ENCODE data around the gene IDI1. TPM values are rescaled to one million over a fixed set of nuclear protein-coding genes. Genes with fewer than 3 reads are reported as not detected.

IDI1 gene
- total and polyA plus RNA-seq, 2 experiments from 2014 or later = 33.7 to 42.9 TPM

DNA sequence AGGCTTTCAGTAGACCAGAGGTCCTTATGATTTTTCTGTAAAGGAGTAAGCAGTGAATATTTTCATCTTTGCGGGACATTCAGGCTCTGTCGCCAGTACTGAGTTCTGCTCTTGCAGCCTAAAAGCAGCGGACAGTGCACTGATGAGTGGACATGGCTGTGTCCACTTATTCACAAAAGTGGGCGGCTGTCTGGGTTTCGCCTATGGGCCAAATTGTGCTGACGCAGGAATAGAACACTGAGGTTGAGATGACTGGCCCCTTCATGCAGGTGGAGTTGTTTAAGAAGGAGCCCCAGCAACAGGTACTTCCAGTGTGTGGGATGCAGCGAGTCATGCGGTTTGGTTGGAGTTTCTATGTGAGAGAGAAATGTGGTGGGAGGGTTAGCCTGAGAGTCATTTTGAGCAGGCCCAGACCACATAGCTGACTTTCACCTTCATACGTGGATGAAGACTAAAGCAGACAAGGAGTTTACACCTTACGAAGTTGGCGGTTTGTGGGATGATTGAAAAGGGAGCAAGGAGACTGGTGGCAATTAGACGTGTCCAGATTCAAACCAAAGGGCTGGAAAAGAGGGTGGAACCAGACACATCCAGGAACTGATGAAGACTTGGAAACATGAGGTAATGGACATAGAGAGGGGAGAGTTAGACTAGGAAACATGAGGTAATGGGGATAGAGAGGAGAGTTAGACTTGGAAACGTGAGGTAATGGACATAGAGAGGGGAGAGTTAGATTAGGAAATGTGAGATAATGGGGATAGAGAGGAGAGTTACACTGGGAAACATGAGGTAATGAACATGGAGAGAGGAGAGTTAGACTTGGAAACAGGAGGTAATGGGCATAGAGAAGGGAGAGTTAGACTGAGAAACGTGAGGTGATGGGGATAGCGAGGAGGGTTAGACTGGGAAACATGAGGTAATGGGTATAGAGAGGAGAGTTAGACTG is 45.5 kb upstream of the IDI1 start:
- Histone ChIP-seq H3K9ac (no peak overlapping the region), H3K27ac (no peak overlapping the region), H3K79me2 (ENCODE audit: insufficient read depth) (peaks cover 29% of the 10 kb centered on the region), H3K36me3 (ENCODE audit: low read depth) (peaks cover 35% of the 10 kb centered on the region), H4K20me1 (ENCODE audit: insufficient read depth) (no peaks in the 10 kb centered on the region), H3K4me1 (ENCODE audit: insufficient read depth) (no peaks in the 10 kb centered on the region), H3F3A (ENCODE audit: insufficient read depth) (peaks cover 4% of the 10 kb centered on the region; the same call in 1 of the 2 replicates), H3K9me2 (ENCODE audit: insufficient read depth) (no peaks in the 10 kb centered on the region), H2AFZ (no peak overlapping the region), H3K27me3 (replicated peaks; ENCODE audit: insufficient read depth) (no peaks in the 10 kb centered on the region), H3K4me2 (ENCODE audit: unreplicated experiment) (no peak overlapping the region), H3K9me3 (ENCODE audit: low read depth) (no peaks in the 10 kb centered on the region), H3K4me3 (no peak overlapping the region)
- 95 to 96% methylated on average over 15 of the region's 15 CpGs for WGBS, 2 experiments (ENCODE audit: low coverage in 1 of 2, low lambda C conversion rate in 2 of 2, missing lambda C conversion rate in 2 of 2)
- DNase-seq = no peak
- in situ Hi-C loops (cut with MboI) = no loop called here
- TF ChIP-seq EZH2phosphoT487 (IDR thresholded peaks at IDR 0.05; ENCODE audit: insufficient read depth, low read depth) (no peak), EZH2 (IDR thresholded peaks at IDR 0.05; ENCODE audit: insufficient read depth, poor library complexity, severe bottlenecking) (no peak)

GRCh38 chr10:1093696-1094095 is 44.8 kb upstream of the IDI1 start:
- in situ Hi-C loops (cut with MboI) = no loop called here
- Histone ChIP-seq H3K9ac (no peak overlapping the region), H4K20me1 (ENCODE audit: insufficient read depth) (no peaks in the 10 kb centered on the region), H3K4me1 (ENCODE audit: insufficient read depth) (no peaks in the 10 kb centered on the region), H3K4me3 (no peak overlapping the region), H2AFZ (no peak overlapping the region), H3K79me2 (ENCODE audit: insufficient read depth) (peaks cover 23% of the 10 kb centered on the region), H3K9me2 (ENCODE audit: insufficient read depth) (no peaks in the 10 kb centered on the region), H3K4me2 (ENCODE audit: unreplicated experiment) (no peak overlapping the region), H3K9me3 (ENCODE audit: low read depth) (no peaks in the 10 kb centered on the region), H3K36me3 (ENCODE audit: low read depth) (peaks cover 29% of the 10 kb centered on the region), H3K27me3 (replicated peaks; ENCODE audit: insufficient read depth) (no peaks in the 10 kb centered on the region), H3F3A (ENCODE audit: insufficient read depth) (no peaks in the 10 kb centered on the region), H3K27ac (no peak overlapping the region)
- 98 to 99% methylated on average over 9 of the region's 9 CpGs for WGBS, 2 experiments (ENCODE audit: low coverage in 1 of 2, low lambda C conversion rate in 2 of 2, missing lambda C conversion rate in 2 of 2)
- DNase-seq = no peak
- TF ChIP-seq EZH2 (IDR thresholded peaks at IDR 0.05; ENCODE audit: insufficient read depth, poor library complexity, severe bottlenecking) (no peak), EZH2phosphoT487 (IDR thresholded peaks at IDR 0.05; ENCODE audit: insufficient read depth, low read depth) (no peak)

- peaks cover 43% of the 10 kb centered on the region for H3K36me3 ChIP-seq (ENCODE audit: low read depth)
- H4K20me1 ChIP-seq (ENCODE audit: insufficient read depth) = no peaks in the 10 kb centered on the region
- no peaks in the 10 kb centered on the region for H3F3A ChIP-seq (ENCODE audit: insufficient read depth)
- no peak for DNase-seq
- no peaks in the 10 kb centered on the region for H3K27me3 ChIP-seq (replicated peaks; ENCODE audit: insufficient read depth)
- H3K4me3 ChIP-seq = no peak overlapping the region
- peaks cover 26% of the 10 kb centered on the region for H3K79me2 ChIP-seq (ENCODE audit: insufficient read depth)
- in situ Hi-C loops (cut with MboI) = no loop called here
- H3K9me2 ChIP-seq (ENCODE audit: insufficient read depth) = no peaks in the 10 kb centered on the region
- no peak overlapping the region for H3K4me2 ChIP-seq (ENCODE audit: unreplicated experiment)
- H3K9me3 ChIP-seq (ENCODE audit: low read depth) = no peaks in the 10 kb centered on the region
- no peak overlapping the region for H2AFZ ChIP-seq
- no peaks in the 10 kb centered on the region for H3K4me1 ChIP-seq (ENCODE audit: insufficient read depth)
- H3K27ac ChIP-seq = no peak overlapping the region
- 94 to 96% methylated on average over 14 of the region's 14 CpGs for WGBS, 2 experiments (ENCODE audit: low coverage in 1 of 2, low lambda C conversion rate in 2 of 2, missing lambda C conversion rate in 2 of 2)
- no peak overlapping the region for H3K9ac ChIP-seq
- TF ChIP-seq EZH2phosphoT487 (IDR thresholded peaks at IDR 0.05; ENCODE audit: insufficient read depth, low read depth) (no peak), EZH2 (IDR thresholded peaks at IDR 0.05; ENCODE audit: insufficient read depth, poor library complexity, severe bottlenecking) (no peak)
Measured at GRCh38 chr10:1090696-1091095, 41.8 kb upstream of the IDI1 start.

DNA sequence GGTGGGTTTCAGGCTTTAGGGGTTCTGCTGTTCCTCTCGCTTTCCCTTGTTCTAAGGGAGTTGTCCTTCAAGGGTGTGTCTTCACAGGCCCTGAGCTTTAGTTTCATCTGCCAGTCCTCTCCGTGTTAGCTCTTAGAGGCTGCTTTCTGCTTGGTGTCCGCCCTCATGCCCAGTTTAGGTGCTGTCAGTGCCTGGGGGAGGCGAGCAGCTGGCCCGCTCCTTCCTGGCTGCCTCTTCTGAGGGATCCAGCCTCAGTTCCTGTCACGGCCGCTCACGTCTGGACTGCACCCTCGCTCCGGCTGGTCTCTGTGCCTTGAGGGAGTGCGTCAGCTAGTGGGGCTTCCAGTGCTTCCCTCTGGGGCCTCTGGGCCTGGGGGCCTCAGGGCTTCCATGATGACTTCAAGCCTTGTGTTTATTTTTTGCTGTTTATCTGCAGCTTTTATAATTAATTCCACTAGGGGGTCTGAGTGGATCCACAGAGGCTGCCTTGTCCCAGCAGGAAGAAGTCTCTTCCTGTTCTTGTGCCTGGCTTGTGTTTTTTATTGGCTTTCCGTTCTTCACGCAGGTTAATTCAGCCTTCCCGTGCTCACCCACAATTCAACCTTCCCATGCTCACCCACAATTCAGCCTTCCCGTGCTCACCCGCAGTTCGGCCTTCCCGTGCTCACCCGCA is 40.2 kb upstream of the IDI1 start:
- Histone ChIP-seq H3K4me2 (ENCODE audit: unreplicated experiment) (no peak overlapping the region), H3F3A (ENCODE audit: insufficient read depth) (no peaks in the 10 kb centered on the region), H3K36me3 (ENCODE audit: low read depth) (peaks cover 45% of the 10 kb centered on the region), H4K20me1 (ENCODE audit: insufficient read depth) (no peaks in the 10 kb centered on the region), H3K9me3 (ENCODE audit: low read depth) (no peaks in the 10 kb centered on the region), H3K9ac (no peak overlapping the region), H3K4me1 (ENCODE audit: insufficient read depth) (no peaks in the 10 kb centered on the region), H3K79me2 (ENCODE audit: insufficient read depth) (peaks cover 26% of the 10 kb centered on the region), H2AFZ (no peak overlapping the region), H3K4me3 (no peak overlapping the region), H3K27me3 (replicated peaks; ENCODE audit: insufficient read depth) (no peaks in the 10 kb centered on the region), H3K9me2 (ENCODE audit: insufficient read depth) (no peaks in the 10 kb centered on the region), H3K27ac (no peak overlapping the region)
- no peak for DNase-seq
- TF ChIP-seq EZH2 (IDR thresholded peaks at IDR 0.05; ENCODE audit: insufficient read depth, poor library complexity, severe bottlenecking) = no peak
- no peak for TF ChIP-seq EZH2phosphoT487 (IDR thresholded peaks at IDR 0.05; ENCODE audit: insufficient read depth, low read depth)
- WGBS, 2 experiments (ENCODE audit: low coverage in 1 of 2, low lambda C conversion rate in 2 of 2, missing lambda C conversion rate in 2 of 2) = 86 to 92% methylated on average over 19 of the region's 19 CpGs
- in situ Hi-C loops (cut with MboI) = no loop called here
